Fibroblast of the aortic adventitia (primary cell): ENCODE results near the gene CD38. TPM values are rescaled to one million over a fixed set of nuclear protein-coding genes. Genes with fewer than 3 reads are reported as not detected.
A peak's percentile ranks its signal among the peaks of the same experiment; 100 is the strongest.

Source experiments
- DNase-seq: peaks from one replicate; pipeline ENCODE4 v3.0.0-alpha.2; 2010; ENCODE audit warnings: low read depth
- H3K4me3 ChIP-seq: 2 replicates; pipeline ENCODE4 v1.5.1; 2011; ENCODE audit warnings: low read depth, mild to moderate bottlenecking, control low read depth, low read length, moderate library complexity
- CTCF ChIP-seq: IDR thresholded peaks from 2 replicates; pipeline ENCODE4 v1.5.1; 2011; ENCODE audit warnings: mild to moderate bottlenecking, low read length, control low read depth, inconsistent platforms; ENCODE audit not compliant: insufficient read depth
- total RNA-seq: library from RNA; depleted of rRNA; stranded (reverse); fragments of >200 nt; gene quantifications from 2 replicates; pipeline ENCODE4 v1.2.3, GENCODE V29; 2012; ENCODE audit warnings: low replicate concordance

CD38 gene
- total RNA-seq, 1 donor = not detected

GRCh38 chr4:15873117-15873516, 95.0 kb downstream of the CD38 start:
- no peak overlapping the region for H3K4me3 ChIP-seq
- DNase-seq = no peak
- no peak for TF ChIP-seq CTCF

- TF ChIP-seq CTCF = no peak
- no peak for DNase-seq
- H3K4me3 ChIP-seq = no peak overlapping the region
Observed at GRCh38 chr4:15874671-15875070, 96.5 kb downstream of the CD38 start.

- no peak for TF ChIP-seq CTCF
Observed at GRCh38 chr4:15875663-15876460, 97.7 kb downstream of the CD38 start.

GRCh38 chr4:15878011-15878410, 99.9 kb downstream of the CD38 start:
- H3K4me3 ChIP-seq = no peak overlapping the region
- TF ChIP-seq CTCF = no peak
- no peak for DNase-seq

More at GRCh38 chr4:15875663-15876460, 97.7 kb downstream of the CD38 start:
- DNase-seq = no peak
- H3K4me3 ChIP-seq = no peak overlapping the region

GRCh38 chr4:15881820-15882219, 103.7 kb downstream of the CD38 start:
- DNase-seq = no peak
- no peak overlapping the region for H3K4me3 ChIP-seq
- TF ChIP-seq CTCF = no peak

- TF ChIP-seq CTCF = peak; percentile 94
- no peak overlapping the region for H3K4me3 ChIP-seq
- peak; percentile 90 for DNase-seq
Observed at GRCh38 chr4:15882675-15883086, 104.6 kb downstream of the CD38 start.
